RWPE1 (cell line): ENCODE results near the gene PHF23.

Source experiments
- CTCF ChIA-PET: fragments of 350-600 bp; sonication (Branson Sonifier 250); formaldehyde crosslinking; extraction: SDS; loops from one replicate; lab custom pipeline; 2021; lab: Yijun Ruan, JAX
- POLR2A ChIA-PET: fragments of 400-600 bp; formaldehyde crosslinking; extraction: SDS; loops from one replicate; lab custom pipeline; 2020; ENCODE audit warnings: antibody characterized with exemption; ENCODE audit not compliant: low non-redundant PET; lab: Yijun Ruan, JAX
- DNase-seq: peaks from one replicate; pipeline ENCODE4 v3.0.0; 2012; ENCODE audit warnings: low spot score
- H3K27ac ChIP-seq: fragments of 450-650 bp; 2 replicates; pipeline ENCODE4 v1.5.1; 2017
- TF ChIP-seq, protein P1 (sequence below): fragments of 450-650 bp; conservative IDR thresholded peaks from 2 replicates; pipeline ENCODE4 v1.5.1; 2017; ENCODE audit warnings: low read depth, mild to moderate bottlenecking

The PHF23 gene

DNA sequence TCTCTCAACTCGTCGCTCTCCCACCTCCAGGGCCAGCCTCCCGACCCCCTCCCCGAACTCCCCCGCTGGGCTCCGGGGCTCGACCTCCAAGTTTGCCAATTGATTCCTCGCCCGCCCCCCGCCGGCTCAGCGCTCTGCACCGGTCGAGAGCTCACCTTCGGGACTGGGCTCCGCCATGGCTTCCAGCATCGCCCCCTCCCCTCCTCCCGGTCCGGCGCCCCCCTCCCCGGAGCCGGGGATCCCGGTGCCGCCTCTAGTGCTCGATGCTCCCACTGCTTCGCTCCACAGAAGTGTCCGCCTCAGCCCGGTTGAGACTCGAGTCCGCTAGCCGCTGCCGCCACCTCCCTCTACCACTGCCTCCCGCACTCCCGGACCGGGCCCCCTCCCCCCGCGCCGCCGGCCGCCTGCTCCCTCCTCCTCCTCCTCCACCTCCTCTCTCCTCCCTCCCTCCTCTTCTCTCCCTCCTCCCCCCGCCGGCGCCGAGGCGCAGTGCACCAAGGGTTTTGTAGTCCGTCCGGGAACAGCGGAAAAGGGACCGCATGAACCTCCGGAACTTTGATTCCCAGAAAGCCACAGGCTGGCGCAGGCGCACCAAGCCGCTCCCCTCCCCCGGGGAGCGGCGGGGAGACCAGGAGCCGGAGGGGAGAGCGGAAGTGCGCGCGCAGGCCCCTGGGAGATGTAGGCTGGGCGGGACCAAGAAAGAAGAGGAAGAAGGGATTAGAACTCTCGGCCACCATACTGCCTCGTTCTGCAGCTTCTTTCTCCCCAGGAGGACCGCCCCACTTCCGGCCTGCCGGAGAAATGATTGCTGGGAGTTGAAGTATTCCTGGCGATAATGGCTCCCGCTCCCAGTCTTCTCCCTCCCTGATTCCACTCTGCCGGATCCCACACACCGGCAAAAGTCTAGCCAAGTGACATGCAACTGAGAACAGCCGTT lies at the start of gene PHF23:
TSS of gene PHF23 (minus strand) at position 367 of the 937 bp plus-strand sequence. CDS start at position 189, 178 bp downstream.
- TF ChIP-seq, protein P1, sequence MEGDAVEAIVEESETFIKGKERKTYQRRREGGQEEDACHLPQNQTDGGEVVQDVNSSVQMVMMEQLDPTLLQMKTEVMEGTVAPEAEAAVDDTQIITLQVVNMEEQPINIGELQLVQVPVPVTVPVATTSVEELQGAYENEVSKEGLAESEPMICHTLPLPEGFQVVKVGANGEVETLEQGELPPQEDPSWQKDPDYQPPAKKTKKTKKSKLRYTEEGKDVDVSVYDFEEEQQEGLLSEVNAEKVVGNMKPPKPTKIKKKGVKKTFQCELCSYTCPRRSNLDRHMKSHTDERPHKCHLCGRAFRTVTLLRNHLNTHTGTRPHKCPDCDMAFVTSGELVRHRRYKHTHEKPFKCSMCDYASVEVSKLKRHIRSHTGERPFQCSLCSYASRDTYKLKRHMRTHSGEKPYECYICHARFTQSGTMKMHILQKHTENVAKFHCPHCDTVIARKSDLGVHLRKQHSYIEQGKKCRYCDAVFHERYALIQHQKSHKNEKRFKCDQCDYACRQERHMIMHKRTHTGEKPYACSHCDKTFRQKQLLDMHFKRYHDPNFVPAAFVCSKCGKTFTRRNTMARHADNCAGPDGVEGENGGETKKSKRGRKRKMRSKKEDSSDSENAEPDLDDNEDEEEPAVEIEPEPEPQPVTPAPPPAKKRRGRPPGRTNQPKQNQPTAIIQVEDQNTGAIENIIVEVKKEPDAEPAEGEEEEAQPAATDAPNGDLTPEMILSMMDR, result no peak
- CTCF ChIA-PET, result interaction anchor here (0.6 to 1.4 kb wide), 4 partner anchors 12 to 497 kb away, joined by 3 to 9 read pairs (median 4); partner anchors contain the start of genes CTDNEP1 and ELP5
- peak; percentile 99 for DNase-seq
- H3K27ac ChIP-seq, result peak within 1 kb of the TSS; percentile 95
- POLR2A ChIA-PET, result interaction anchor here (0.8 to 1.2 kb wide), 2 partner anchors 19 to 193 kb away, joined by 3 to 6 read pairs; partner anchors contain the start of gene ACADVL

DNA sequence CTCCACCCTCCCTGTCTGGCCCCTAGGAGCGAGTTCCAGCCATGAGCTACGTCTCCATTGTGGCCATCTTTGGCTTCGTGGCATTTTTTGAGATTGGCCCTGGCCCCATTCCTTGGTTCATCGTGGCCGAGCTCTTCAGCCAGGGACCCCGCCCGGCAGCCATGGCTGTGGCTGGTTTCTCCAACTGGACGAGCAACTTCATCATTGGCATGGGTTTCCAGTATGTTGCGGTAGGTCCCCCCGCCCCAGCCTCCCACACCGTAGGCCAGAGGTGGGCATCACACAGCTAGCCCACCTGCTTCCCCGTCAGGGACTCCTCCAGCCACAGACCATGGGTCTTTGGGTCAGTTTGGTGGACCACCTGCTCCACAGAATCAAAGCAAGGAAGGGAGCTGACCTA lies 46.4 kb upstream of the PHF23 start:
- TF ChIP-seq, protein P1, result no peak
- no peak overlapping the region for H3K27ac ChIP-seq
- CTCF ChIA-PET, result interaction anchor here (0.8 to 3.5 kb wide), 2 partner anchors 11 to 240 kb away, joined by 3 to 22 read pairs; no protein-coding TSS in a partner anchor
- POLR2A ChIA-PET, result no interaction called here
- no peak for DNase-seq

DNA sequence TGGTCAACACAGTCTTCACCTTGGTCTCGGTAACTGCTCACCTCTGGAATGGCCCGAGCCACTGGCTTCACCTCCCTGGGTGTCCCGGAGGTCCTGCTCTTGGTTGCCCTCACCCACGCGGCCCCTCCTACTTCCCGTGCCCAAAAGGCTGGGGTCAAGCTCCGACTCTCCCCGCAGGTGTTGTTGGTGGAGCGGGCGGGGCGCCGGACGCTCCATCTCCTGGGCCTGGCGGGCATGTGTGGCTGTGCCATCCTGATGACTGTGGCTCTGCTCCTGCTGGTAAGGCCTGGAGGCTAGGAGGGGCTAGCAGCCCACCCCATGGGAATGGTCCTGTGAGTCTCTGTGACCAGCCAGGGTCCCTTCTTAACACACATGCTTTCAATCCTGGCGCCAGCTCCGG lies 45.7 kb upstream of the PHF23 start:
- no peak for DNase-seq
- TF ChIP-seq, protein P1, result no peak
- CTCF ChIA-PET, result interaction anchor here (0.6 to 3.5 kb wide), 4 partner anchors 12 to 152 kb away, joined by 3 to 22 read pairs (median 4); no protein-coding TSS in a partner anchor
- H3K27ac ChIP-seq, result no peak overlapping the region
- POLR2A ChIA-PET, result no interaction called here

DNA sequence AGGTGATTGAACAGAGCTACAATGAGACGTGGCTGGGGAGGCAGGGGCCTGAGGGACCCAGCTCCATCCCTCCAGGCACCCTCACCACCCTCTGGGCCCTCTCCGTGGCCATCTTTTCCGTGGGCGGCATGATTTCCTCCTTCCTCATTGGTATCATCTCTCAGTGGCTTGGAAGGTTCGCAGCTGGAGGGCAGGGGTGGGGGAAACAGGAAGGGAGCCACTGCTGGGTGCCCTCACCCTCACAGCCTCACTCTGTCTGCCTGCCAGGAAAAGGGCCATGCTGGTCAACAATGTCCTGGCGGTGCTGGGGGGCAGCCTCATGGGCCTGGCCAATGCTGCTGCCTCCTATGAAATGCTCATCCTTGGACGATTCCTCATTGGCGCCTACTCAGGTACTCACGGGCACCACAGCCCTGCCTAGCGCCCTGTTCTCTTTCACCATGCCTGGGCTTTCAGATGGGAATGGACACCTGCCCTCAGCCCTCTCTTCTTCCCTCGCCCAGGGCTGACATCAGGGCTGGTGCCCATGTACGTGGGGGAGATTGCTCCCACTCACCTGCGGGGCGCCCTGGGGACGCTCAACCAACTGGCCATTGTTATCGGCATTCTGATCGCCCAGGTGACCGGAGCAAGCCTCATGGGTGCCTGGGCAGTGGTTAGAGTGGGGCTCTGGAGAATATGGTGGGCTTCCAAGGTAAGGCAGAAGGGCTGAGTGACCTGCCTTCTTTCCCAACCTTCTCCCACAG lies 44.4 kb upstream of the PHF23 start:
- CTCF ChIA-PET, result interaction anchor here (3.5 kb wide), 1 partner anchor 13 kb away, joined by 22 read pairs; no protein-coding TSS in a partner anchor
- POLR2A ChIA-PET, result no interaction called here

DNA sequence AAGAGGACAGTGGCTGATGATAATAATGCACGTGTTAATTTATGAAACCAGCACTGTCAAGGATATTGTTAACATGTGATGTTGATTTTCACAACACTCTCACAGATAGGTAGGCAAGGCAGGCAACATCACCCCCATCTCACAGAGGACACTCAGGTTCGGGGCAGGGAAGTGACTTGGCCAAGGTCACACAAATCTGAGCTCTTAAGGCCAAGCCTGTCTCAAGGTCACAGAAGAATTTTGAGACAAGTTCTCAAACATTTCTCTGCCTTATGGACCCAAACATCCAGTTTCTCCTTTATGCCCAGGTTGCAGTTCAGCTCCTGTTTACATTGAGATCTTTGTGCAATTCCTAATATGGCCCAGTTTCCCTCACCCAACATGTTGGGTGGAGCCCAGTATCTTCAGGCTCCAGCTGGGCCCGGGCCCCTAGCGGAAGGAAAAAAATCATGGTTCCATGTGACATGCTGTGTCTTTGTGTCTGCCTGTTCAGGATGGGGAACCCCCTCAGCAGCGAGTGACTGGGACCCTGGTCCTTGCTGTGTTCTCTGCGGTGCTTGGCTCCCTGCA lies 43.6 kb upstream of the PHF23 start:
- ChIA-PET POLR2A (no interaction called here), CTCF (interaction anchor here (3.5 to 4.4 kb wide), 2 partner anchors 13 to 14 kb away, joined by 22 to 48 read pairs; no protein-coding TSS in a partner anchor)
- no peak overlapping the region for H3K27ac ChIP-seq
- TF ChIP-seq, protein P1, result no peak
- no peak for DNase-seq

More for the DNA sequence above, 44.4 kb upstream of the PHF23 start:
- DNase-seq, result no peak
- TF ChIP-seq, protein P1, result no peak
- H3K27ac ChIP-seq, result no peak overlapping the region
